ENCODE results near the gene RAD23A. TPM values are rescaled to one million over a fixed set of nuclear protein-coding genes. Genes with fewer than 3 reads are reported as not detected.

Gene RAD23A
- total and polyA plus RNA-seq, 9 of the 15 experiments (the other 6 are each of a cell fraction or from before 2014, with no cell fraction given), result 9.5 to 181 (median 101) TPM

DNA sequence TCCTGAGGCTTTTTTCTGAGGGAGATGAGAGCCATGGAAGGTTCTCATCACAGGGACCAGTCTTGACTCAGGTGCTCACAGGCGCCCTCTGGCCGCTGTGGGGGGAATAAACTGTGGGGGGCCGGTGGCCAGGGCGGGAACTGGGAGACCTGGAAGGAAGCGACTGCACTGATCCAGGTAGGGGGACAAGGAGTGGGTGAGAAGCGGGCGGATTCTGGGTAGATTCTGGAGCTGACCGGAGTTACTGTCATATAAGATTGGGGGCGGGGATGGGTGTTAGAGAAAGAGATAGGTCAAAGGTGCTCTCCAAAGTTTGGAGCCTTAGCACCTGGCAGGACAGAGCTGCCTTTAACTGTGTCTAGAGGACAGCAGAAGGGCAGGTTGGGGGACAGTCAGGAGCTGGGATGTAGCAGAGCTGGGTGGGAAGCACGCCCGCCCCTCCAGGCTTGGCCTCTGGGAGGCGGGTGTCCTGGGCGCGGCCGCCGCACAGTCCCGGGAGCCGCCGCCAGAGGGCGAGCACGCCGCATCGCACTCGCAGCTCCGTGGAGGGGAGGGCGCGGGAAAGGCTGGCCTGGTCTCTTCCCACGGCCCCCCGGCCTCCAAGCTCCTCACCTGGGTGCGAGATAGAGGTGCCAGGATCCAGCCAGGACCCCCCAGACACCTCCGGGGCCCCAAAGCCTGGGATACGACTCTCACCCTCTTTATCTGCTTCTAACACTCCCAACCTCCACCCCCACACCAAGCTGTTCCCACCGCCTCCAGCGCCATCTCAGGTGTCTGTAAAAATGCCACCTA, 19.6 kb downstream of the RAD23A start (continued):
- TF ChIP-seq TCFL5 (CRISPR knock-in tag; conservative IDR thresholded peaks at IDR 0.05) (no peak), PYGO2 (tag; IDR thresholded peaks at IDR 0.05) (no peak), ZNF224 (CRISPR knock-in tag; IDR thresholded peaks at IDR 0.05) (no peak), VEZF1 (CRISPR knock-in tag; IDR thresholded peaks at IDR 0.05) (peak; percentile 79), ZNF277 (CRISPR knock-in tag; IDR thresholded peaks at IDR 0.05; ENCODE audit: borderline replicate concordance) (no peak), E2F4 (CRISPR knock-in tag; IDR thresholded peaks at IDR 0.05; ENCODE audit: low read depth) (peak; percentile 50; the same call in 1 of the 2 replicates), CHD7 (IDR thresholded peaks at IDR 0.05; ENCODE audit: low read depth, low read length) (no peak)

Data from K562 (cell line).